H1 (cell line): Measurements from ENCODE around the gene DYRK1B.

Experiments used
- CEBPB ChIP-seq: IDR thresholded peaks from 2 replicates; pipeline ENCODE4 v1.6.1; 2012; ENCODE audit warnings: low read depth, low read length
- EP300 ChIP-seq, 2 experiments: IDR thresholded peaks; 1 replicate in 1 of 2; 2 replicates in 1 of 2; pipeline ENCODE4 v1.6.1; 2011 to 2012; ENCODE audit warnings: low read depth in 2 of 2, low read length in 2 of 2, mild to moderate bottlenecking in 2 of 2, borderline replicate concordance in 1 of 2, inconsistent platforms in 1 of 2, moderate library complexity in 1 of 2
- EZH2 ChIP-seq: fragments of 200-600 bp; sonication (generic); IDR thresholded peaks from 2 replicates; pipeline ENCODE4 v1.7.1; 2012; ENCODE audit warnings: low read depth, mild to moderate bottlenecking, moderate library complexity, low read length, inconsistent platforms; ENCODE audit not compliant: severe bottlenecking
- JUND ChIP-seq: IDR thresholded peaks from 2 replicates; pipeline ENCODE4 v1.6.1; 2011; ENCODE audit warnings: mild to moderate bottlenecking, improper control_type of control experiment, low read length
- POLR2A ChIP-seq, 2 experiments: IDR thresholded peaks; 1 replicate in 1 of 2; 2 replicates in 1 of 2; pipeline ENCODE4 v1.6.1; 2011; ENCODE audit warnings: low read depth in 2 of 2, low read length in 2 of 2, mild to moderate bottlenecking in 2 of 2; ENCODE audit errors: control extremely low read depth in 1 of 2
- SP1 ChIP-seq: IDR thresholded peaks from 2 replicates; pipeline ENCODE4 v1.6.1; 2011; ENCODE audit warnings: low read depth, low read length

DNA sequence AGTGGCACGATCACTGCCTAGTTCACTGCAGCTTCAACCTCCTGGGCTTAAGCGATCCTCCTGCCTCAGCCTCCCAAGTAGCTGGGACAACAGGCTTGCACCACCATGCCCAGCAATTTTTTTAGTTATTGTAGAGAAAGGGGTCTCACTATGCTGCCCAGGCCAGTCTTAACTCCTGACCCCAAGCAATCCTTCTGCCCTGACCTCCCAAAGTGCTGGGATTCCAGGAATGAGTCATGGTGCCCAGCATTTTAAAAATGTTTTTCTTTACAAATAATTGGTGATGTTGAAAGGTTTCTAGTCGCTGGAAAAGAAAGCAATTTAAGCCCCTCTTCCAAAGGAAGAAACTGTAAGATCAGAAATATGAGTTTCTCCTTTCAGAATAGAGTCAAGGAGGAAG, 19.4 kb downstream of the DYRK1B start:
- TF ChIP-seq EP300 (IDR thresholded peaks at IDR 0.05; ENCODE audit: borderline replicate concordance in 1 of 2, low read depth in 2 of 2, low read length in 2 of 2) (no peak), CEBPB (no peak), POLR2A (IDR thresholded peaks at IDR 0.05; ENCODE audit: control extremely low read depth in 1 of 2, low read depth in 2 of 2, low read length in 2 of 2) (no peak), JUND (no peak), SP1 (no peak), EZH2 (no peak)
